ENCODE data around the gene PPP1R2.
A peak's percentile ranks its signal among the peaks of the same experiment; 100 is the strongest.

PPP1R2 gene

GRCh38 chr3:195531683-195532082 is 11.4 kb downstream of the PPP1R2 start:
- peaks cover 2 to 4% of the 10 kb centered on the region in 2 experiments for H3K36me3 ChIP-seq (ENCODE audit: control insufficient read depth in 1 of 2, insufficient read depth in 2 of 2, low read length in 2 of 2)
- no peak overlapping the region for H3K18ac ChIP-seq (ENCODE audit: low read length)
- H2AFZ ChIP-seq (ENCODE audit: insufficient read depth, low read length, poor library complexity) = no peak overlapping the region
- no peak overlapping the region for H3K23ac ChIP-seq (ENCODE audit: low read length)
- no peak overlapping the region for H3K27ac ChIP-seq (ENCODE audit: low read depth, low read length)
- no peaks in the 10 kb centered on the region for H3K79me1 ChIP-seq (ENCODE audit: low read length)
- H3K4me2 ChIP-seq (ENCODE audit: low read length) = no peak overlapping the region
- no peak overlapping the region for H3K4me3 ChIP-seq (ENCODE audit: low read depth, low read length)
- no peak overlapping the region for H3K4ac ChIP-seq (ENCODE audit: low read depth, low read length)
- no CpG with 5 or more reads among the region's 5 CpGs for WGBS (ENCODE audit: extremely low coverage, insufficient coverage, insufficient read length)
- no peak overlapping the region for H3K14ac ChIP-seq (ENCODE audit: low read length)
- no peak overlapping the region for H4K91ac ChIP-seq (ENCODE audit: low read depth, low read length)
- H2BK12ac ChIP-seq (ENCODE audit: low read length) = no peak overlapping the region
- no peak overlapping the region for H2BK5ac ChIP-seq (ENCODE audit: low read depth, low read length, poor library complexity)
- DNase-seq = no peak
- H3K4me1 ChIP-seq (ENCODE audit: control insufficient read depth in 1 of 2, insufficient read depth in 2 of 2, low read length in 2 of 2) = no peaks in the 10 kb centered on the region
- no peak overlapping the region for H2AK5ac ChIP-seq (ENCODE audit: low read length)
- no peak overlapping the region for H4K12ac ChIP-seq (ENCODE audit: low read depth, low read length)
- no peaks in the 10 kb centered on the region for H3K79me2 ChIP-seq (ENCODE audit: control insufficient read depth, insufficient read depth, low read length, poor library complexity)
- H3K9ac ChIP-seq (ENCODE audit: low read length) = no peak overlapping the region
- H4K8ac ChIP-seq (ENCODE audit: low read depth, low read length) = no peak overlapping the region
- H3K9me3 ChIP-seq (ENCODE audit: insufficient read depth, low read depth, low read length) = no peaks in the 10 kb centered on the region
- no peaks in the 10 kb centered on the region for H3K27me3 ChIP-seq (ENCODE audit: insufficient read depth, low read length)
- H2BK120ac ChIP-seq (ENCODE audit: insufficient read depth, low read length, poor library complexity) = no peak overlapping the region

- no peak overlapping the region for H3K27ac ChIP-seq (ENCODE audit: low read depth, low read length)
- no peak overlapping the region for H3K14ac ChIP-seq (ENCODE audit: low read length)
Measured at GRCh38 chr3:195526492-195526891, 16.6 kb downstream of the PPP1R2 start.

DNA sequence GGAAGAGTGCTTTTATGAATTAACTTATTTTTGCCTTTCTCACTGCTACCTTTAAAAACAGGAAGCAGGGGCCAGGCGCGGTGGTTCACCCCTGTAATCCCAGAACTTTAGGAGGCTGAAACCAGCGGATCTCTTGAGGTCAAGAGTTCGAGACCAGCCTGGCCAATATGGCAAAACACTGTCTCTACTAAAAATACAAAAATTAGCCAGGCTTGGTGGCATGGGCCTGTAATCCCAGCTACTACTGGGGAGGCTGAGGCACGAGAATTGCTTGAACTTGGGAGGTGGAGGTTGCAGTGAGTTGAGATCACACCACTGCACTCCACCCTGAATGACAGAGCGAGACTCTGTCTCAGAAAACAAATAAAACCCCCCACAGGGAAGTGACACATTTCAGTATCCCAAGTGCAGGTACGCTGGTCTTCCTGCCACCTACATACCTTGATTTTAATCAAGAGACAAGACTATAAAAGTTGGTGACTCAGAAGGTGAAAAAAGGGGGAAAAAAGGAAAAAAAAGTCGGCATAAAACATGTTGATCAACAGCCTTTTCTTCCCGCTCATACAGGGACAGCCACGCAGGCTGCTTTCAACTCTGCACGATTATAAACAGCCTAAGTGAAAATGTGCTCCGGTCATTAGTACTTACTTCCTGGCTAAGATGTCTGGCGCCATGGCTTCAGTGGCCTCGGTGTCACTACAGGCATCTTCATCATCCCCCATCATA is 18.8 kb downstream of the PPP1R2 start:
- H2AK5ac ChIP-seq (ENCODE audit: low read length) = no peak overlapping the region
- no peak overlapping the region for H4K8ac ChIP-seq (ENCODE audit: low read depth, low read length)
- no peak for DNase-seq
- no peaks in the 10 kb centered on the region for H3K9me3 ChIP-seq (ENCODE audit: insufficient read depth, low read depth, low read length)
- H4K12ac ChIP-seq (ENCODE audit: low read depth, low read length) = no peak overlapping the region
- H3K4me3 ChIP-seq (ENCODE audit: low read depth, low read length) = no peak overlapping the region
- WGBS (ENCODE audit: extremely low coverage, insufficient coverage, insufficient read length) = no CpG with 5 or more reads among the region's 14 CpGs
- no peaks in the 10 kb centered on the region for H3K79me2 ChIP-seq (ENCODE audit: control insufficient read depth, insufficient read depth, low read length, poor library complexity)
- no peaks in the 10 kb centered on the region for H3K27me3 ChIP-seq (ENCODE audit: insufficient read depth, low read length)
- H3K14ac ChIP-seq (ENCODE audit: low read length) = no peak overlapping the region
- H3K23ac ChIP-seq (ENCODE audit: low read length) = no peak overlapping the region
- H3K9ac ChIP-seq (ENCODE audit: low read length) = no peak overlapping the region
- no peaks in the 10 kb centered on the region for H3K4me1 ChIP-seq (ENCODE audit: control insufficient read depth in 1 of 2, insufficient read depth in 2 of 2, low read length in 2 of 2)
- H3K18ac ChIP-seq (ENCODE audit: low read length) = no peak overlapping the region
- H3K4ac ChIP-seq (ENCODE audit: low read depth, low read length) = no peak overlapping the region
- no peak overlapping the region for H2BK12ac ChIP-seq (ENCODE audit: low read length)
- H3K36me3 ChIP-seq (ENCODE audit: control insufficient read depth in 1 of 2, insufficient read depth in 2 of 2, low read length in 2 of 2) = peaks cover 3 to 16% of the 10 kb centered on the region in 2 experiments
- H3K79me1 ChIP-seq (ENCODE audit: low read length) = no peaks in the 10 kb centered on the region
- H2AFZ ChIP-seq (ENCODE audit: insufficient read depth, low read length, poor library complexity) = no peak overlapping the region
- H3K27ac ChIP-seq (ENCODE audit: low read depth, low read length) = no peak overlapping the region
- no peak overlapping the region for H3K4me2 ChIP-seq (ENCODE audit: low read length)
- H2BK120ac ChIP-seq (ENCODE audit: insufficient read depth, low read length, poor library complexity) = no peak overlapping the region
- no peak overlapping the region for H4K91ac ChIP-seq (ENCODE audit: low read depth, low read length)
- no peak overlapping the region for H2BK5ac ChIP-seq (ENCODE audit: low read depth, low read length, poor library complexity)

More at GRCh38 chr3:195526492-195526891, 16.6 kb downstream of the PPP1R2 start:
- WGBS (ENCODE audit: extremely low coverage, insufficient coverage, insufficient read length) = no CpG with 5 or more reads among the region's 4 CpGs
- no peak overlapping the region for H3K9ac ChIP-seq (ENCODE audit: low read length)
- H3K27me3 ChIP-seq (ENCODE audit: insufficient read depth, low read length) = no peaks in the 10 kb centered on the region
- H3K36me3 ChIP-seq (ENCODE audit: control insufficient read depth in 1 of 2, insufficient read depth in 2 of 2, low read length in 2 of 2) = peaks cover 2 to 16% of the 10 kb centered on the region in 2 experiments
- H4K8ac ChIP-seq (ENCODE audit: low read depth, low read length) = no peak overlapping the region
- no peak for DNase-seq
- H4K91ac ChIP-seq (ENCODE audit: low read depth, low read length) = no peak overlapping the region
- no peak overlapping the region for H3K4me3 ChIP-seq (ENCODE audit: low read depth, low read length)
- H3K9me3 ChIP-seq (ENCODE audit: insufficient read depth, low read depth, low read length) = no peaks in the 10 kb centered on the region
- H3K4ac ChIP-seq (ENCODE audit: low read depth, low read length) = no peak overlapping the region
- no peak overlapping the region for H2AK5ac ChIP-seq (ENCODE audit: low read length)
- no peak overlapping the region for H3K18ac ChIP-seq (ENCODE audit: low read length)
- no peak overlapping the region for H2BK12ac ChIP-seq (ENCODE audit: low read length)
- H4K12ac ChIP-seq (ENCODE audit: low read depth, low read length) = no peak overlapping the region
- no peak overlapping the region for H2AFZ ChIP-seq (ENCODE audit: insufficient read depth, low read length, poor library complexity)
- H3K23ac ChIP-seq (ENCODE audit: low read length) = no peak overlapping the region
- H2BK5ac ChIP-seq (ENCODE audit: low read depth, low read length, poor library complexity) = no peak overlapping the region
- H3K79me1 ChIP-seq (ENCODE audit: low read length) = no peaks in the 10 kb centered on the region
- H3K4me2 ChIP-seq (ENCODE audit: low read length) = no peak overlapping the region
- no peak overlapping the region for H2BK120ac ChIP-seq (ENCODE audit: insufficient read depth, low read length, poor library complexity)
- H3K79me2 ChIP-seq (ENCODE audit: control insufficient read depth, insufficient read depth, low read length, poor library complexity) = no peaks in the 10 kb centered on the region
- H3K4me1 ChIP-seq (ENCODE audit: control insufficient read depth in 1 of 2, insufficient read depth in 2 of 2, low read length in 2 of 2) = no peaks in the 10 kb centered on the region

DNA sequence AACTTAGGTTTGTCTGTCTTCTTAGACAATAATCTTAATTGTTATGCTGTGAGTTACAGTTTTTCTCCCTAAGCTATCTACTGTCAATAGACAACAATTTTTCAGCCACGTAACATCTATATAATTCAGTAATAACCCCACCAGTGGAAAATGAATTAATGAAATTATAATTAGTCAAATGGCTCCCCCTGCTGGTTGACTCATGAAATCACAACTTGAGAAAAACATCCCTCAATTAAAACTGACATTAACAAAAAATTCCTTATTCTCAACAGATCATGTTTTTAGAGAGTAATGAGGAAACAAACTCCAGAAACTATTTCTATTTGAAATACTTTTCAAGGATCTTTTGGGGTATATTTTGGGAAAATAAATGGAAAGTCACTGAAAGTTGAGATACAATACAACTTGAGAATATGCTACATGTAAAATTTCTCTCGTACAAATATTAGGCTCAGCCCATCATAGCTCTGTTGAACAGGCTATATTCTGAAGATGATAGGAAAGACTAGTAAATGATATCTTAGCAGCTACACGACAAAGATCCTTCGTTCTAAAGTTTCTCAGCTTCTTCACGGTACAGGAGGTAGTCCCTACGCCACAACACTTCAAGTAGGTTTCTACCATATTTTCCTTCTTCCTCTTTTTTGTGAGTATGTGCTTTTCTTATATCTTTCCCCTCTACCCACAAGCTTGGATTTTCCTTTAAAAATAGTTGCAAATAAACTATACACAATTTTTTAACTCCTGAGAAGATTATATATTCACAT is 20.7 kb downstream of the PPP1R2 start:
- Histone ChIP-seq H3K18ac (ENCODE audit: low read length) (no peak overlapping the region), H3K9me3 (ENCODE audit: insufficient read depth, low read depth, low read length) (no peaks in the 10 kb centered on the region), H4K91ac (ENCODE audit: low read depth, low read length) (no peak overlapping the region), H2BK5ac (ENCODE audit: low read depth, low read length, poor library complexity) (no peak overlapping the region), H3K27me3 (ENCODE audit: insufficient read depth, low read length) (no peaks in the 10 kb centered on the region), H3K27ac (ENCODE audit: low read depth, low read length) (no peak overlapping the region), H2BK12ac (ENCODE audit: low read length) (no peak overlapping the region), H3K4me3 (ENCODE audit: low read depth, low read length) (no peak overlapping the region), H3K79me1 (ENCODE audit: low read length) (no peaks in the 10 kb centered on the region), H2AK5ac (ENCODE audit: low read length) (no peak overlapping the region), H4K12ac (ENCODE audit: low read depth, low read length) (no peak overlapping the region), H4K8ac (ENCODE audit: low read depth, low read length) (no peak overlapping the region), H3K9ac (ENCODE audit: low read length) (no peak overlapping the region), H3K4me2 (ENCODE audit: low read length) (no peak overlapping the region), H2BK120ac (ENCODE audit: insufficient read depth, low read length, poor library complexity) (no peak overlapping the region), H2AFZ (ENCODE audit: insufficient read depth, low read length, poor library complexity) (no peak overlapping the region), H3K4ac (ENCODE audit: low read depth, low read length) (no peak overlapping the region), H3K4me1 (ENCODE audit: control insufficient read depth in 1 of 2, insufficient read depth in 2 of 2, low read length in 2 of 2) (no peaks in the 10 kb centered on the region), H3K36me3 (ENCODE audit: control insufficient read depth in 1 of 2, insufficient read depth in 2 of 2, low read length in 2 of 2) (peaks cover 1 to 15% of the 10 kb centered on the region in 2 experiments), H3K23ac (ENCODE audit: low read length) (no peak overlapping the region), H3K79me2 (ENCODE audit: control insufficient read depth, insufficient read depth, low read length, poor library complexity) (no peaks in the 10 kb centered on the region), H3K14ac (ENCODE audit: low read length) (no peak overlapping the region)
- DNase-seq = peak in 1 of 2 donors; percentile 74
- no CpG with 5 or more reads among the region's 6 CpGs for WGBS (ENCODE audit: extremely low coverage, insufficient coverage, insufficient read length)

All from trophoblast cell (in vitro differentiated cells and primary cell).